GM18505 (cell line): ENCODE results near the gene BMP7.

Experiments
- ATAC-seq: cut with Tn5 transposase; IDR thresholded peaks from one replicate; pipeline ENCODE4 v1.9.1; 2021; ENCODE audit not compliant: unreplicated experiment
- POLR2A ChIP-seq: IDR thresholded peaks from 4 replicates; pipeline ENCODE4 v1.6.1; 2011; ENCODE audit warnings: borderline replicate concordance; ENCODE audit not compliant: insufficient read depth, insufficient read length; ENCODE audit errors: extremely low read depth

Gene BMP7

GRCh38 chr20:57259121-57259937, 7.1 kb downstream of the BMP7 start:
- no peak for TF ChIP-seq POLR2A
- no peak for ATAC-seq

- no peak for ATAC-seq
- no peak for TF ChIP-seq POLR2A
Measured at GRCh38 chr20:57257701-57258453, 8.6 kb downstream of the BMP7 start.

- no peak for TF ChIP-seq POLR2A
- no peak for ATAC-seq
Measured at GRCh38 chr20:57256908-57257307, 9.5 kb downstream of the BMP7 start.

GRCh38 chr20:57256205-57256604, 10.2 kb downstream of the BMP7 start:
- no peak for TF ChIP-seq POLR2A
- ATAC-seq: no peak

GRCh38 chr20:57255183-57255582, 11.3 kb downstream of the BMP7 start:
- no peak for ATAC-seq
- no peak for TF ChIP-seq POLR2A

- no peak for ATAC-seq
- TF ChIP-seq POLR2A: no peak
Measured at GRCh38 chr20:57252559-57253162, 13.8 kb downstream of the BMP7 start.

- no peak for ATAC-seq
- no peak for TF ChIP-seq POLR2A
Measured at GRCh38 chr20:57251949-57252348, 14.5 kb downstream of the BMP7 start.

- ATAC-seq: no peak
Measured at GRCh38 chr20:57251344-57251743, 15.1 kb downstream of the BMP7 start.

GRCh38 chr20:57250607-57251343, 15.7 kb downstream of the BMP7 start:
- no peak for TF ChIP-seq POLR2A
- no peak for ATAC-seq

More at GRCh38 chr20:57251344-57251743, 15.1 kb downstream of the BMP7 start:
- no peak for TF ChIP-seq POLR2A

- ATAC-seq: no peak
- no peak for TF ChIP-seq POLR2A
Measured at GRCh38 chr20:57249772-57250171, 16.7 kb downstream of the BMP7 start.

- ATAC-seq: no peak
- no peak for TF ChIP-seq POLR2A
Measured at GRCh38 chr20:57249073-57249472, 17.4 kb downstream of the BMP7 start.

GRCh38 chr20:57248132-57248797, 18.2 kb downstream of the BMP7 start:
- no peak for TF ChIP-seq POLR2A
- no peak for ATAC-seq
